HG02840 (cell line): Measurements from ENCODE around the gene MATCAP1.
A peak's percentile ranks its signal among the peaks of the same experiment; 100 is the strongest.

Experiments
- ATAC-seq: cut with Tn5 transposase; IDR thresholded peaks from one replicate; pipeline ENCODE4 v1.9.1; 2021; ENCODE audit warnings: mild to moderate bottlenecking, moderate library complexity, moderate number of reproducible peaks; ENCODE audit not compliant: unreplicated experiment, low FRiP score

Gene MATCAP1

DNA sequence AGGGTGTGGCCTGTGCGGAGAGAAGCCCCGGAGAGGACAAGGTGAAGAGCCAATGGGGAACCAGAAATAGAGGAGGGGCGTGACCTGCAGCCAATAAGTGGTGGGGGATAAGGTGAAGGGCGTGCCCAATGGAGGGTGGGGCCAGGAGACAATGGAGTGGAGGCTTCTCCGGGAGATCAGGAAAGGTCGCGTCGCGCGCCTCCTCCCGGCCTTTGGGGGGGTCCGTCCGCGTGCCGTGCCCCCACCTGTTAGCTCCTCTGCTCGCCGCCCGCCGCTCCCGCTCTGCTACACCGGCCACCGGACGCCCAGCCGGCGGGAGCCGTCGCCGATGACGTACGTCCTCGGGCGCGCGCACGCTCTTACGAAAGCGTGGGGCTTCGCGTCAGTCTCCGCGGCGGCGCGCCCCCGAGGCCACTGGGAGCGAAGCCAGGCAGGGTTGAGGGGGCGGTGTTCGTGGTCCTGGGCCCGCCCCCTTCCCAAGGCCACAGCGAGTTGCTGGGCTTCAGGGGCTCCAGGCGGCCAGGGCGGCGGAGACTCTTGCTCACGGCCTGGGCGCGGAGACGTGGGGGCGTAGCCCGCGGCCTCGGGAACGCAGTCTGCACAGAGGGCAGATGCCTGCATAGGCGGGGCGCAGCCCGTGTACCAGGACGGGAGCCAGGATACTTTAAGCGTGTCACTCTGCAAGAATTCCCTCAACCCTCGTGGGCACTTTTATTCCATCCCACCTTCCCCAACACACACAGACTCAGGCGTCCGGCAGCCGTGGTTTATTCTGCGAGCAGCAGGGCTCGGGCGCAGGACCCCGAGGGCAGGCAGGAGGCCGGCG, at the start of gene MATCAP1:
Gene MATCAP1, minus strand, starts transcription at position 337 of the 826 bp plus-strand sequence. CDS start 3,353 bp downstream, outside the sequence.
- peak; percentile 92 for ATAC-seq

DNA sequence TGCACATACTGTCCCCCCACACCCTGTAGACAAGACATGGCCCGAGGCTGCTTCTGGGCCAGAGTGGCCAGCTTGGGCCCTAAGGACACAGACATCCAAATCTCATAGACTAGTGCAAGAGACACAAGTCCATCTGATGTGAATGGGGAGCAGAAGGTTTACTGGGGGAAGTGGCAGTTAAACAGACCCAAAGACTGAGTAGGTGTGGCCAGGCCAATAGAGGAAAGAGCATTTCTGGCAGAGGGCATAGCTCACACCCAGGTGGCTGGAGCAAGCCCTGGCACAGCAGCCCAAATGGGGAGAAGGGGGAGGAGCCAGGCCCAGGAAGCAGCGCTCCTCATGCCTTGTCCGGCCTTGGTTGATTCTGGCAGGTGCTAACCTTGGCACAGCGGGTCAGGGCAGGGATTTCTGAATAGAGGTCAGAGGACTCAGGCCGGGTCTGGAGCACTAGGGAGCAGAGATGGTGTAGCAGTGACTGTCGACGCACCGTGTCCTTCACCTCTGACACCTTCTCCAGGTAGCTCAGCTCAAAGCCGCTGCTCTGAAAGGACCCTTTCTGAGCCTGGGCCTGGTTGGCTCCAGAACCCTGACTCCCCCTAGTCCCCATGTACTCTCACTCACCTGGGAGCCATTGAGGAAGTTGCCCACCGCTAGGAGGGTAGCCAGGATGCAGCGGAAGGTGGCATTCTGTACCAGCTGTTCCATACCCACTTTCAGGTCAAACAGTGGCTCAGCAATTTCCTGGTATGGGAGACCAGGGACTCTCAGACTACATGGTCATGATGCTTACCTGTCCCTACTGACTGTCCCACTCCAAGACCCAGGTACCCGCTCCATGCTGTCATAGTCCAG, 47.3 kb upstream of the MATCAP1 start:
- ATAC-seq, result no peak

DNA sequence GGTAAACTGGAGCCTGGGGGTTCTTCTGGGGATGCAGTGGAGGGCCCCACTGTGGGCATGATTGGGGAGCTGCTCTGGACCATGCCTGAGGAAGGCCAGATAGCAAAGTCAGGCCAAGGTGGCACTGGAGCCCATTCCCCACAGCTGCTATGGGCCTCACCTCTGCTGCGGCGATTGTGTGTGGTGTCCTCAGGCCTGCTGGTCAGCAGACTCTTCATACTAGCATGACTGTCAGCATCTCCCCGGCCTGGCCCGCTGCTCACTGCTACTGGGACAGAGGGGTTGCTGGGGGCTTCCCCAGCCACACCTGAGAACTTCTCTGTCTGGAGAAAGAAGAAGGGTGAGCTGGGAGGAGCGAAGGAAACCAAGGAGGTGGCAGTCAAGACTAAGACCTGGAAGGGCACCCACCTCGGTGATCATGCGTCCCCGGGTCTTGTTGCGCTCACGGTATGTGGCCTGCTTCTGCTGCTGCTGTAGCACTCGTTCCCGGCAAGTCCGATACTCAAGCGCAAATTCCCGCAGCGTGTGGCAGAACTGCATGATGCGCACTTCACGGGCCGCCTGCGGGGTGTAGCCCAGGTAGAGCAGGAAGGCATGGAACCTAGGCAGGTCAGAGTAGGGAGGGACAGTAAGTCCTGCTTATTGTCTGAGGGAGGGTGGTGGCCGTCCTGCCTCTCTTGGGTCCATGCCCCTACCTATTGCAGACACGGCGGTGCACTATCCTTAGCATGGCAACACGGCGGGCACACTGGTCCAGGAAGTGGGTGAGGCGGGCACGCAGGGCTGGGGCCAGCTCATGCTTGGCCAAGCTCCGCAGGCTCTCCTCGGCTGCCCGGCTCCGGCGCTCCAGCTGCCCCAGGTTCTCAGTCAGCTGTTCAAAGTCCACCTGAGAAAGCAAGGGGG, 46.4 kb upstream of the MATCAP1 start:
- ATAC-seq, result no peak

DNA sequence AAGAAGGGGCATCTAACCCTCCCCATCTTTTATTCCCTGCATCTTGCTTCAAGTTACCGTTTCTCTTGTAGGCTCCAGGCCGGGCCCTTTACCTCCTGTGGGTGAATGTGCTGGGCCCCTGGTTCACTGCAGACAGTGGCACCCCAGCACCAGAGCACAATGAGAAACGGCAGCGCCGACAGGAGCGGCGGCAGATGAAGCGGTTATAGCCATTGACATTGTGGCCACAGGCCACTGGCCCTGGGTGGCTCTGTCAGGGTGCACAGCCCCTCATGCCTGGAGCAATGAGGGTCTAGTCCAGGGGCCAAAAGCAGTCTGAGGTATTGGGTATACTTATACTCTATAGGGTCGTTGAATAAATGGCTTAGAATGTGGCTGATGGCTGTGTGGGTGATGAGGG, 45.1 kb upstream of the MATCAP1 start:
- ATAC-seq, result no peak

DNA sequence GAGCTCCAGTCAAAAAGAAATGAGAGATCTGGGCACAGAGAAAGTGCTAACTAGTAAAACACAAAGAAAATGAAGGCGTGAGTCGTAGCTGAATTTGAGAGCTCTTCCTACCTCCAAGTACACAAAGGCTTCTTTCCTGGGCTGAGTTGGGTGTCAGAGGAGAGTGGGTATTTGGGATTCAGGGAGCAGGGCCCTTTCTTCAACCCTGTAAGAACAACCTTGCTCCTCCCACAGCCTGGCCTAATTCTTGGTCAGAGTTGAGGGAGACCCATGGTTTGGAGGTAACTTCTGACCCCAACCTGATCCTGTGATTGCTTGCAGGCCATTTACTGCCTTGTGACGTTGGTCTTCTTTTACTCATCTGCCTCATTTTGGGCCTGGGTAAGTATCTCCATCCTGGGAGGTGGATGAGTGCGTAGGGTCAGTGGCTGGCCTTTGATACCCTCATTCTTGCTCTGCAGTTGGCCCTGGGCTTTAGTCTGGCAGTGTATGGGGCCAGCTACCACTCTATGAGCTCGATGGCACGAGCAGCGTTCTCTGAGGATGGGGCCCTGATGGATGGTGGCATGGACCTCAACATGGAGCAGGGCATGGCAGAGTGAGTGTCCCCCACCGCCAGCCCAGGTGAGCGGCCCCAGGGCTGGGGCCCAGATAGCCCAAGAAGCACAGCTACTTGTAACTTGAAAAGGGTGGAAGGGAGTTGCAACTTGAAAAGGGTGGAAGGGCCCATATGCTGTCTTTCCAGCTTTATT, 44.4 kb upstream of the MATCAP1 start:
- no peak for ATAC-seq

DNA sequence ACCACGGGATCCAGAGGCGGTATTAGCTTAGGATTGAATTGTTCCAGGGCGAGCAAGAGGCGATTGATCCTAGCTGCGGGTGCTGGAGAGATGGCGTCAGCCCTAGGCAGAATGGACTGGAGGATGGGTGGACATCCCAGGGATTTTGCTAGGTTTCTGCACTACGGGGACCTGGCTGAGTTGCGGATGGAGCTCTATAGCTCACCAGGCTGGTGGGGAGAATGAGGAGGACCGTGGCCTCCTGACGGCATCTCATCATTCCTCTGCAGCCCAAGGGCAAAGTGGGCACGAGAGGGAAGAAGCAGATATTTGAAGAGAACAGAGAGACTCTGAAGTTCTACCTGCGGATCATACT, 43.8 kb upstream of the MATCAP1 start:
- no peak for ATAC-seq

DNA sequence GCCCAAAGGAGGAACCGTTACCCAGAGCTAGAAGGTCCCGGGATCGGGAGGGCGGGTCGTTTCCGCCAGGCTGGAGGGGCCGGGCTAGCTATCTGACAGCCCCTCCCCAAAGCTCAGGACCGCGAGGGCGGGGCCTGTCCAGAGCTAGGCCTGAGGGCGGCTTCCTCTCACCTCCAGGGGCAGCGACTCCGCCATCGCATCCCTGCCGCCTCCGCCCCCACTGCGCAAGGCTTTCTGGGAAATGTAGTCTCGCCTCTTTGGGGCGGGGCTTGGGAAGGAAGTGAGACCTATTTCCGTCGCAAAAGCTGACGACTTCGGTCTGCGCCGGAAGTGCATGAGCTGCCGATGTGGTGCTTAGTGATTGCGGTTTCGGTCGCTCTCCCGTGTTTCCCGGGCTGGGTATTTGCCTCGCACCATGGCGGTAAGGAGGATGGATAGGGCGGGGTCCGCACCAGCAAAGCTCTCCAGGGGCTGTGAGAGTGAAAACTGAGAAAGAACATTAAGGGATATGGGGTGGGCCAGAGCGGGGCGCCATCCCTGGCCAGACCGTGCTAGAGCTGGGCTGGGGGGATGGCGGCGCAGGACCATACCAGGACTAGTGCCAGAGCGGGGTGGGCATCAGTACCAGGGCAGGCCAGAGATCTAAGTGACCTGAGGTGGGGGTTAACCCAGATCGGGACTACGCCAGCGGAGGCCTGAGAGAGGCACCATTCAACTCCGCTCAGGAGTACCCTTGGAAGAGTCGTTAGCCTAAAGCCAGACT, 43.2 kb upstream of the MATCAP1 start, which contains the start of gene TMEM208:
Gene TMEM208, plus strand, starts transcription at position 327 of the 763 bp plus-strand sequence. Its CDS starts 89 bp downstream, at position 416.
- ATAC-seq, result peak; percentile 93

DNA sequence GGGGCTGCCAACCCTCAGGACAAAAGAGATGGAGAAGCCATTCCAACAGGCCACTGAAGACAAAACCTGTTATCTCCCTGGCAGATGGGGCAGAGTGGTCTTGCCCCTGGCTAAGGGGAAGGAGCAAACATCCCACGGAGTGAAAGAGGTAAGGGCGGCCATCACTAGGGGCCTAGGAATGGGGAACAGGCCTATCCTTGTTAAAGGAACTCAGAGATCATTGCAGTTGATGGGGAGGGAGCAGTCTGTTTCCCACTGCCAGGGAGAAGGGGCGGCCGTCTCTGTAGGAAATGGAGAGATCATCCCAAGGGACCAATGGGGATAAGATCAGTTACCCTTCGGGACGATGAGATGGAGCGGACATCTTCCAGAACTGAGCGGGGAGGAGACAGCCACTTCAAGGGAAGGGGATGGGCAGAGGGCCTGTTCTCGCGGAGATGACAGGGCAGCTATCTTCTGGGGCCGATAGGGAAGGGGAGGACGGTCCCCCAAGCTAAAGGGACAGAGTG, 42.6 kb upstream of the MATCAP1 start:
- no peak for ATAC-seq

DNA sequence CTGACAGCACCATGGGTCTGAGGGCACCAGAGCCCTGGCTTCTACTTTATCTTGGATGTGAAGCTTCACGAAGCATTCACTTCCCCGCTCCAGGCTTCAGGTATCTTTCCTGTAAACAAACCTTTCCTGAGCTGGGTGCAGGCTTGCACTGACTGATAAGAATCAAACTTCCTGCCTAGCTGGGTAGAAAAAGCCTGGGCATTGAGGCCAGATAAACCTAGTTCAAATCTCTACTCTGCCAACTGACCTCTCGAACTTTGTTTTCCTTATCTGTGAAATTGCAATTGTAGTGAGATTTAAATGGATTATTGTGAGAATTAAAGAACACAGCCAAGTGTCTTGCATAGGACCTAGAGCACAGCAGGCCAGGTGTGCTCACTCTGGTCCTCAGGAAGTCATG, 40.2 kb upstream of the MATCAP1 start:
- ATAC-seq, result no peak

DNA sequence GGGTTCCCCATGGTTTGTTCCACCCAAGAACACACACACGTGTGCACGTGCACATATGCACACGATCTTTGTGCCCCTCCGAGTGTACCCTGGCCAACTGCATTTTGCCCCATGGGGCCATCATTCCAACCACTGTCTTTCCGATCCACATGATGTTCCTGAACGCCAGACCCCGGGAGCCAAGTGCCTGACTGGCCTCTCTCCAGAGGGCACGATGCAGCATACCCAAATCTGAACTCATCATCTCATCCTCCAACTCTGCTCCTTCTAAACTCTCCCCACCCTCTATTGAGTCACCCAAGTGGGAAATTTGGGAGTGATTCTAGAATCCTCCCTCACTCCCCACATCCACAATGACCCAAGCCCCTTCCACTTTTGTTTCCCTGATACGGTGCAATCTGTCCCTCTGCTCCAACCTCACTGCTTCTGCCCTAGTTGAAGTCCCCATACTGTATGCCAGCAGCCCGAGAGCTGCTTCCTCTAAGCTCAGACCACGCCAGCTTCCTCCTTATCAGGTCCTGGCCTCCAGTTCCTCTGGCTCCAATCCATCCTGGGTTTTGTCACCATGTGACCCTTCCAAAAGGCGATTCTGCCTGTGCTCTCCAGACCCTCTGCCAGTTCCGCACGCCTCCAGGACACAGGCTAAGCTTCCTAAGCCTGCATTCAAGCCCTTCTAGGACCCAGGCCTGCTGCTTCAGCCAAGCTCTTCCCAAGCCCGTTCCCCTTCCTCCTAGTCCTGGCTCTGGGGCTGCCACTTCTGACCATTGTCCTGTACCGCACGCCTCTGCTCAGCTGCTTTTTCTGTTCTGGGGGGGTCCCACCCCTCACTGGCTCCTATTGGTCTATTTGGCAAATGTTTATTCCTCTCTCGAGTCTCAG, 33.1 kb upstream of the MATCAP1 start:
- ATAC-seq, result no peak

DNA sequence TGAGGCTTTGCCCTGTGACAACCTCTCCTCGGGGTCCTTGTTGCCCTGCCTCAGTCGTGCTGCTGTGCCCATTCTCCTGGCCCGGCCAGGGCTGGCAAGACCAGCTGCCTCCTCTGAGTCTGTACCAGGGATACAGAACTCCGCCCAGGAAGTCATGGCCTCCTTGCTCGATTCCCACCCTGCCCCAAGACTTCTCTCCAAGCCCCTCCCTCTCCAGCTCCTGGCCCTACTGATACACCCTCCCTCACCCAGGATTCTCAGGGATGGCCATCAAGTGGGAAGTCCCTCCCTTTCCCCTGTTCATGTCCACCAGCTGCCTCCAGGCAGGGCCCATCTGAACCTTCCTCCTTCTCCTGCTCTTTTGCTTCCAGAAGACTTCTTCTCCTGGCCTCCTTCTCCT, 31.9 kb upstream of the MATCAP1 start:
- ATAC-seq, result no peak

DNA sequence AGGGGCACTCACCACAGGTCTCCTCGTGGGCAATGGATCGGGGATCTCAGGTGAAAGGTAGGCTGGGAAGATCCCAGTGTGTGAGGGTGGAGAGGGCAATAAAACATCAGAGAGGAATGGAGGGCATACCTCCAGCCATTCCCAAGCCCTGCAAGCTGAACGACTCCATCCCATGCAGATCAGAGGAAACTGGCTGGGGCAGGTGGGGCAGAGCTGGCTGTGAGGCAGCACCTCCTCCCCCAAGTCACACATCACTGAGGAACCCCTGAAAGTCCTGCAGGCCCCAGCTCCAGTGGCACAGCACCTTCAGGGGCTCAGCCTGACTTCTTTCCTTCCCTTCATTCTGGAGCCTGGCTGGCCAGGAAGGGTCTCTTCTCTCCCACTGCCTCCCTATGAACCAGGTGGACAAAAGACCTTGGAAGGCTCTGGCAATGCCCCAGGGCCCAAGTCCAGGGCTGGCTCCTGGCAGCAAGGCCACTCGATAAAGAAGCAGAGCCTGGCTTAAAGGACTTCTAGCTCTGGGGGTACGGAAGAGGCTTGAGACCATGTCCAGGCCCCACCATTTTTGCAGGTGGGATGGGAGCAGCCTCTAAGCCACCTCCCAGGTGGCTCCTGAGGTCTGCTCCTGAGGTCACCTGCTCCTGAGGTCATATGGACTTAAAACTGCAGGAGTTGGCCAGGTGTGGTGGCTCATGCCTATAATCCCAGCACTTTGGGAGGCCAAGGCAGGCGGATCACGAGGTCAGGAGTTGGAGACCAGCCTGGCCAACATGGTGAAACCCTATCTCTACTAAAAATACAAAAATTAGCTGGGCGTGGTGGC, 29.6 kb upstream of the MATCAP1 start:
- ATAC-seq, result no peak

DNA sequence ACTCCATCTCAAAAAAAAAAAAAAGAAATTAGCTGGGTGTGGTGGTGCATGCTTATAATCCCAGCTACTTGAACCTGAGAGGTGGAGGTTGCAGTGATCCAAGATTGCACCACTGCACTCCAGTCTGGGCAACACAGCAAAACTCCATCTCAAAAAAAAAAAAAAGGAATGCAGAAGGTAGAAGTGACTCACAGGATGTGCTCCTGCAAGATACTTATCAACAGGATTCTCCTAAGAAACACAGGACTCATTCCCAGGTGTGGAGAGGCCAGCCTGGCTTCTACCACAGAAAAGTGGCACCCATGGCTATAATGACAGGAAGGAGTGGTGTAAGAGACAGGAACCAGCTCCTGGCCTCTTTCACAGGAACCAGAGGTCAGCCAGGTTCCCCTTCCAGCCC, 29.0 kb upstream of the MATCAP1 start:
- ATAC-seq, result no peak

DNA sequence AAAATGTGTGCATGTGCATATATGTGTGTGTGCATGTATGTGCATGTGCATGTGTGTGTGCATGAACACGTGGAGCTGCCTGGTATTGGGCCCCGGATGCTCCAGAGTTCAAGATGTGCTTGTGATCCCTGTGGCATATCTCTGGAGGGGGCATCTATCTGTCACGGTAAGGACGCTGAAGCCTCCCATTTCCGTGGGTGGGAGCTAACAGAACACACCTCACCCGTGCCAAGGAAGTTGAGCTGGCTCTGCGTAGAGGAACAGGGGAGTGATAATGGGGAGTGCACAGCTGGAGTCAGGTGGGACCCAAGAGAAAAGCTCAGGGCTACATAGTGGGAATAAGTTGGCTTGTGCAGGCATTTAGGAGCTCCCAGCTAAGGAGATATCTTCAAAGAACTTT, 27.9 kb upstream of the MATCAP1 start:
- no peak for ATAC-seq

DNA sequence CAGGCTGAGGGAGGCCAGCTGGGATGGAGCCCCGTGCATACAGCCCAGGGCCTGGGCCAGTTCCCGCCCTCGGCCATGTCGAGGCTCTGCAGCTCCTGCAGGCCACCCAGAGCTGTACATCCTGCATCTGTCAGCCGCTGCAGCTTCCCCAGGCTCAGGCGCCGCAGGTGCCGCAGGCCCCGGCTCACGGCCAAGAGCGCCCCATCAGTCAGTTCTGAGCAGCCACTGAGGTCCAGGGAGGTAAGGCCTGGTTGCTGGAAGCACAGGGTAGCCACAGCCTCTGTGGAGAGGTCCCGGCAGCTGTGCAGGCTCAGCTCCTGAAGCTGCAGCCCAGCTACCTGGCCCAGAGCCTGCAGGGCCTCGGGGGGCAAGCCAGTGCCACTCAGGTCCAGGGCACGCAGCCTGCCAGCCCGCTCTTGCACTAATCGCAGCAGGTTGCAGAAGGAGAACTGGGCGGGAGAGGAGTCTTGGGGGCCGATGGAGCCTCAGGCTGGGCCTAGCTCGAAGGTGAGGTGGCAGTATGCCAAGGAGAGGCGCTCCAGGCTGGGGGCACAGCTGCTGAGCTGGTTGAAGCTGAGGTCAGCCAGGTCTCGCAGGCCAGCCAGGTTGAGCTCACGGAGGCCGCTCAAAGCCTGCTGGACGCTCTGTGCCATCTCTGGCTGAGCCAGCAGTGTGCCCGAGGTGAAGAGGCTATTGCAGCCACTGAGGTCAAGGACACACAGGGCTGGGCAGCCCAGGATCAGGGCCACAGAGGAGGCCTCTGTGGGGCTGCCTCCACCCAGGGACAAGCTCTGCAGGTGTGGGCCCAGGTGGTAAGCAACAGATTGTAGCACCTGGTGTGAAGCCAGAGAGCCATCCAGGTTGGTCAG, 26.5 kb upstream of the MATCAP1 start:
- ATAC-seq, result no peak

DNA sequence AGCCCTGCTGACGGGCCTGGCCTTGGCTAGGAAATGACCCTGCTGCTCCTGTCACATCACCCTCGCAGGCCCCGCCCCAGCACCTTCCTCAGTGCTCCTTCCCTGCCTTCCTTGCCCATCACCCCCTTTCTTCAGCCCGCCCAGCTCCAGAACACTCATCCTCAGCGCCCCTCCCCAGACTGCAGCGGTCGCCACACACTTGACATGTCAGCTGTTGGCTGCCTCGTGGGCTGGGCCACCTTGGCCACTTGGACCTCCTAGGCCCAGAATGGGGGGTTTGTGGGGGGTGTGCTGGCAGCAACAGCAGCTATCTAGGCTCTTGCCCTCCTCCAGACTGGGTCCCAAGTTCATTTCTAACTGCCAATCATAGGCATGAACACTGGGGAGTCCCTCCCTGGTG, 25.8 kb upstream of the MATCAP1 start:
- ATAC-seq, result no peak
